PC-3 (cell line): ENCODE measurements around the gene MBLAC1. TPM values are rescaled to one million over a fixed set of nuclear protein-coding genes. Genes with fewer than 3 reads are reported as not detected.

Experiments used
- ATAC-seq: fragments of 200-7000 bp; cut with Tn5 transposase; 2 replicates; pipeline ENCODE4 v1.9.1; 2020; ENCODE audit warnings: mild to moderate bottlenecking, moderate library complexity
- BruUV-seq: library from RNA; stranded (reverse); fragments of 400-500 nt; replicated peaks from 2 replicates; lab custom pipeline; 2021; lab: Mats Ljungman, UMichigan
- CTCF ChIA-PET: fragments of 300-600 bp; sonication (Branson Sonifier 250); formaldehyde crosslinking; loops from one replicate; lab custom pipeline; 2022; ENCODE audit warnings: antibody characterized with exemption; lab: Charles Lee
- POLR2A ChIA-PET: fragments of 300-600 bp; sonication (Branson Sonifier 250); formaldehyde crosslinking; loops from one replicate; lab custom pipeline; 2022; ENCODE audit warnings: antibody characterized with exemption; ENCODE audit not compliant: unreplicated experiment; lab: Charles Lee
- DNase-seq: peaks from one replicate; pipeline ENCODE4 v3.0.0-alpha.2; 2015
- H2AFZ ChIP-seq: fragments of 300-600 bp; sonication (generic); 2 replicates; pipeline ENCODE4 v1.6.0; 2016; ENCODE audit warnings: antibody characterized with exemption, low read length
- H3F3A ChIP-seq: fragments of 300-600 bp; sonication (generic); one replicate; pipeline ENCODE4 v1.6.0; 2017; ENCODE audit warnings: antibody characterized with exemption, low read length, control low read depth, mild to moderate bottlenecking; ENCODE audit not compliant: unreplicated experiment
- H3K27ac ChIP-seq: fragments of 300-600 bp; sonication (generic); 2 replicates; pipeline ENCODE4 v1.5.1; 2016; ENCODE audit warnings: mild to moderate bottlenecking, low read length
- H3K27me3 ChIP-seq: fragments of 300-600 bp; sonication (generic); 2 replicates; pipeline ENCODE4 v1.6.1; 2016; ENCODE audit warnings: low read length, mixed read lengths
- H3K36me3 ChIP-seq: fragments of 300-600 bp; sonication (generic); 2 replicates; pipeline ENCODE4 v1.6.1; 2016; ENCODE audit warnings: low read depth, mixed run types, low read length, mixed read lengths
- H3K4me1 ChIP-seq: fragments of 300-600 bp; sonication (generic); 2 replicates; pipeline ENCODE4 v1.5.1; 2016; ENCODE audit warnings: low read length; ENCODE audit not compliant: insufficient read depth
- H3K4me2 ChIP-seq: fragments of 300-600 bp; sonication (generic); 2 replicates; pipeline ENCODE4 v1.6.0; 2016; ENCODE audit warnings: low read length
- H3K4me3 ChIP-seq: fragments of 300-600 bp; sonication (generic); 2 replicates; pipeline ENCODE4 v1.5.1; 2016; ENCODE audit warnings: mild to moderate bottlenecking, low read length, mixed read lengths
- H3K79me2 ChIP-seq: fragments of 300-600 bp; sonication (generic); 2 replicates; pipeline ENCODE4 v1.6.1; 2017; ENCODE audit warnings: low read length, mixed read lengths
- H3K9ac ChIP-seq: fragments of 300-600 bp; sonication (generic); 2 replicates; pipeline ENCODE4 v1.6.0; 2016; ENCODE audit warnings: mild to moderate bottlenecking, low read length
- H3K9me2 ChIP-seq: fragments of 300-600 bp; sonication (generic); replicated peaks from 2 replicates; pipeline ENCODE4 v1.6.1; 2016; ENCODE audit warnings: mixed run types, low read length, mixed read lengths
- H3K9me3 ChIP-seq: fragments of 300-600 bp; sonication (generic); 2 replicates; pipeline ENCODE4 v1.6.1; 2016; ENCODE audit warnings: low read length, mixed read lengths
- H4K20me1 ChIP-seq: fragments of 300-600 bp; sonication (generic); 2 replicates; pipeline ENCODE4 v1.6.1; 2016; ENCODE audit warnings: low read length, mixed read lengths
- CTCF ChIP-seq: fragments of 300-600 bp; sonication (generic); conservative IDR thresholded peaks from 2 replicates; pipeline ENCODE4 v1.5.1; 2017; ENCODE audit warnings: antibody characterized with exemption, low read depth, mild to moderate bottlenecking, low read length
- EZH2 ChIP-seq: fragments of 300-600 bp; sonication (generic); IDR thresholded peaks from one replicate; pipeline ENCODE4 v1.6.1; 2017; ENCODE audit warnings: antibody characterized with exemption, mild to moderate bottlenecking, low read length; ENCODE audit not compliant: unreplicated experiment
- EZH2phosphoT487 ChIP-seq: fragments of 300-600 bp; sonication (generic); IDR thresholded peaks from 2 replicates; pipeline ENCODE4 v1.6.1; 2018; ENCODE audit warnings: mild to moderate bottlenecking, antibody characterized with exemption, low read length, borderline replicate concordance
- intact Hi-C: fragments of 100-400 bp; cut with micrococcal nuclease; formaldehyde crosslinking; loops from 2 replicates; pipeline ENCODE4 v1.9.0; 2023
- total RNA-seq: library from RNA; depleted of rRNA; stranded (reverse); fragments of >200 nt; gene quantifications from 2 replicates; pipeline ENCODE4 v1.2.3, GENCODE V29; 2014

The MBLAC1 gene
- total RNA-seq, 1 experiment from 2014 or later = 2.7 TPM

GRCh38 chr7:100156331-100157068 is 29.7 kb downstream of the MBLAC1 start:
- Histone ChIP-seq H3K79me2 (peaks cover 32% of the 10 kb centered on the region), H3F3A (no peaks in the 10 kb centered on the region), H3K4me3 (peak overlapping the region; percentile 89; the same call in 1 of the 2 replicates), H3K4me1 (peaks cover 14% of the 10 kb centered on the region), H3K9ac (no peak overlapping the region), H3K4me2 (peak overlapping the region; percentile 97), H3K27me3 (no peaks in the 10 kb centered on the region), H2AFZ (no peak overlapping the region), H4K20me1 (peaks cover 6% of the 10 kb centered on the region; the same call in 1 of the 2 replicates), H3K27ac (no peak overlapping the region), H3K36me3 (peaks cover 10% of the 10 kb centered on the region; the same call in 1 of the 2 replicates), H3K9me3 (no peaks in the 10 kb centered on the region), H3K9me2 (no peaks in the 10 kb centered on the region)
- BruUV-seq = no TSS peak
- TF ChIP-seq EZH2phosphoT487 (no peak), EZH2 (no peak), CTCF (no peak)
- DNase-seq (no peak), ATAC-seq (no peak)
- POLR2A ChIA-PET = no interaction called here
- intact Hi-C loops = no loop called here
- CTCF ChIA-PET = no interaction called here

- POLR2A ChIA-PET = no interaction called here
- H3K9me2 ChIP-seq = no peaks in the 10 kb centered on the region
- H3K27me3 ChIP-seq = no peaks in the 10 kb centered on the region
- intact Hi-C loops = no loop called here
- no peak for ATAC-seq
- H3F3A ChIP-seq = no peaks in the 10 kb centered on the region
- peaks cover 14% of the 10 kb centered on the region for H3K4me1 ChIP-seq
- no peak overlapping the region for H3K27ac ChIP-seq
- H2AFZ ChIP-seq = no peak overlapping the region
- peaks cover 6% of the 10 kb centered on the region; the same call in 1 of the 2 replicates for H4K20me1 ChIP-seq
- peak overlapping the region; percentile 89; the same call in 1 of the 2 replicates for H3K4me3 ChIP-seq
- CTCF ChIA-PET = no interaction called here
- peaks cover 10% of the 10 kb centered on the region; the same call in 1 of the 2 replicates for H3K36me3 ChIP-seq
- H3K9me3 ChIP-seq = no peaks in the 10 kb centered on the region
- no peak overlapping the region for H3K9ac ChIP-seq
- H3K79me2 ChIP-seq = peaks cover 32% of the 10 kb centered on the region
- DNase-seq = no peak
- TF ChIP-seq CTCF = no peak
- no peak for TF ChIP-seq EZH2
- TF ChIP-seq EZH2phosphoT487 = no peak
- H3K4me2 ChIP-seq = peak overlapping the region; percentile 97
- no TSS peak for BruUV-seq
Observed at GRCh38 chr7:100157069-100157333, 30.2 kb downstream of the MBLAC1 start.
